Ammon's horn (tissue), 1 donor: ENCODE results near the gene ZFYVE28.

ENCODE experiments used
- DNase-seq: peaks from one replicate; pipeline ENCODE4 v3.0.0-alpha.2; 2016; ENCODE audit warnings: low spot score

Gene ZFYVE28

DNA sequence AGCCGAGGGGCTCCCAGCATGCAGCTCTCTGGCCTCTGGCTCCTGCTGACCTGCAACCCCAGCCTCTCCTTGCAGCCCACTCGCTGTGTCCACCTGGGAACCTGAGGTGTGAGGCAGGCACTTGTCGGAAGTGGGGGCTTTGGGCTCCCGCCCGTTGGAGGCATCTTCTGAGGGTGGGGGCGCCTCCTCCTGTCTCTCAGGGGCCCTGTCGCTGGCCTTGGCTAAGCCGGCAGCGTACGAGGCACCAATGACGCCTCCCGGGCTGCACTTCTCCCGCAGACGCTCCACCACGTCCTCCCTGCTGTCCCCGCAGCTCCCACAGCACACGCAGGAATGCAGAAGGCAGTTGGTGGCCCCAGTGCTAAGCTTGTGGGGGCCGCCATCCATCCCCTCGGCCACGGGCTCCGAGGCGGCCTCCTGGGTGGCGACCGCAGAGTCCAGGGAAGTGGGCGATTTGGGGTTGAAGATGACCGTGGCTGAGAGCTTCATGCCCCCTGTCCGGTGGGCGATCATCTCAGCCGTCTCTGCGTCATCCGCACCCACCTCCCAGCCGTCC lies 114.0 kb downstream of the ZFYVE28 start:
- DNase-seq = no peak

DNA sequence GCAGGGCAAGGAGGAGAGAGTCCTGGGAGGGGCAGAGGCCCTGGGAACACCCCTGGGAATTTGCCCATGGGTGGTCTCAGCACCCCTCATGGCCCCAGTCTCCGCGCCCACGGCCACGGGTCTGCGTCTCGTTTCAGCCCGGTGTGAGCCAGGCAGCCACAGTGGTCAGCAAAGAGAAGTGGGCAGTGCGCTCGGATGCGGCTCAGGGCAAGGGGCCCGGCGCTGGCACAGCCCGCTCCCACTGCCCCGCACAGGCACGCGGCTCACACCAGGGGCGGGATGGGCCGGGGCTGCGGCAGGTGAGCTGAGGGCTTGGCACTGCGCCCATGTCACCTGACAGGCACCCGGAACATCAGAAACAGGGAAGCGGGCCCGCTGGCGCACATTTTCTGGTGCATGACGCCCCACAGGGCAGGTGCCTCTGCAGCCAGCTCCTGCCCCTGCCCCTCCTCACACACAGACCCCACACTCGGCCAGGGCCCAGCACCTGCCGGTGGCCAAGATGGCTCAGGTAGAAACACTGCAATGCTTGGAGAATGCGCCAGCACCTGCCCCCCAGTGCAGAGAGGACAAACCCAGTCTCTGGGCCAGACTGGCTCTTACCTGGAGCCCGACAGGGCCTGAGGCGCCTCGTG lies 114.6 kb downstream of the ZFYVE28 start:
- DNase-seq = no peak

DNA sequence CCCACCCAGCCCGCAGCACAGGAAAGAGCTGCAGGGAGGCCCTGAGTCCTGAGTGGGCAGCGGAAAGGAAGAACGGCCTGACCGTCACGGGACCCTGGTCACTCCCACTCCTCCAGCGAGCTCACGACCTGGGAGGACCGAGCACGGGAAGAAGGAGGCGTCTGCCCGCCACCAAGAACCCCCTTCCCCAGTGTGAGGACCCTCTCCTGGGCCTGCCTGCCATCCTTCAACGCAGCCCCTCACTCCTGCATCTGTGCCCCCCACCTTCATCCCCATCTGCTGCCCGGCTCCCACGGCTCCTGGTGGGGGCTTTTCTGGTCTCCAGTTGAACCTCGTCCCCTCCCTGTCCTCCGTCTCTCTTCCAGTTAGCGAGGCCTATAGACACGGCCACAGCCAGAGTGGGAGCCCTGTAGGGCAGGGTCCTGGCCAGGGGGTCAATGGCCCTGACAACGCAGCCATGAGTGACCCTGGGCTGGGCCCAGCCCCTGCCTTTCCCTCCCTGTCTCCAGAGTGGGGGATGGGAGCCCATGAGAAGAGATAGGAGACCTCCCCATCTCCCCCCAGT lies 115.2 kb downstream of the ZFYVE28 start:
- no peak for DNase-seq

DNA sequence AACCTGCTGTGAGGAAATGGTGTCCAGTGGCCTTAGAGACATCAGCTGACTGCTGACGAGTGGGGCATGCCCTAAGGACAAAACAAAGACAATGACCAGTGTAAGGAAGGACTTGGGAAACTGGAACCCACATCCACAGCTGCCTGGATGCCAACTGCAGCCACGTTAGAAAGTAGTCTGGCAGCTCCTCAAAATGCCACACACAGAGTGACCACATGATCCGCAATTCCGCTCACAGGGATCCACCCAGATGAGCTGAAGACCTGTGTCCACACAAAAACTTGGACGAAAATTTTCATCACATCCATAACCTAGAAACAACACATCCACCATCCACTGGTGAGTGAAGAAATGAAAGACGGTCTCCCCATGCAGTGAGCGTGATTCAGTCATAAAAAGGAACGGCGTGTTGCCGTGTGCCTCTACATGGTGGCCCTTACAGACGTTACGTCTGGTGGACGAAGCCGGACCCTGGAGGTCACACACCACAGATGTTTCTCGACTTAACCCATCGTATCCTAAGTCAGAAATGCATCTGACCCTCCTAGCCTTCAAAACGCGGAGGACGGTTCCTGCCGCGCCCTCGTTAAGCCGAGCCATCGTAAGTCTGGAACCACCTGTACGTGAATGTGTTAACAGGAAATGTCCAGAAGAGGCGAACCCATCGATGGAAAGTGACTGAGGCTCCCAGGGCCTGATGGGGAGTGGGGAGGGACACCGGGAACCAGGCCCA lies 115.9 kb downstream of the ZFYVE28 start:
- DNase-seq = no peak

DNA sequence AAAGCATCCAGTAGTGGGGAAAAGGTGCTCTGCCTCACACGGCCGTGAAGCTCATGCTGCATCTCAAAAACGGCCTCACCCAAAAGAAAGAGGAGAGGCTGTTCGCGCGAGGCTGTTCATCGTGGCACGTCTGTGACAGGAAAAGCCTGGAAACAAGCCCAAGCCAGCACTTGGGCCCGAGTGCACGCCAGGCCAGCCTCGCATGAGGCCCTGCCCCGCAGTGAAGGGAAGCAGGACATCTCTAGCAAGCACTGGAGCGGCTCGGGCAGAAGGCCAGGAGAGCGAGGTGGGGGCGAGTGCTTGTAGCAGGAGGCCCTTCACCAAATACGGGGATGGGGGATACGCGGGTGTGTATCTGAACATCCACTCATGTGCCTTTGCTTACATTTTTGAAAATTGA lies 116.6 kb downstream of the ZFYVE28 start:
- DNase-seq = no peak

DNA sequence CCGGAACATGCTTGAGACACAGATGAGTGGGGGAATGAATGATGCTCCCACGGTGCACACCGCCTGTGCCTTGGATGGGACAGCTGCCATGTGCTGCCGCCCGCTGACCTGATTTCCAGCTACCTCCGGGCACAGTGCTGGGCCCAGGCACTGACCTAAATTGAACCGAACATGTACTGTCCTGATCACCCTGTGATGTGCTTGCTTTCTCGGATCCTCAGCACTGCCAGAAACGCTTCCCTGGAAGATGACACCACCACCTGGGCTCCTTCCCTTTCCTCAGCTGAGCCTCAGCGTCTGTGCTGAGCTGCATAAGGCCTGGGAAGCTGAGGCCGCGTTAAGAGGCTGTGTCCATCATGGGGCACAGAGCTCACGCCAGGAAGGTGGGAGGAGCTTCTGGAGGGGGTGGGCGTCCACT lies 117.2 kb downstream of the ZFYVE28 start:
- no peak for DNase-seq

DNA sequence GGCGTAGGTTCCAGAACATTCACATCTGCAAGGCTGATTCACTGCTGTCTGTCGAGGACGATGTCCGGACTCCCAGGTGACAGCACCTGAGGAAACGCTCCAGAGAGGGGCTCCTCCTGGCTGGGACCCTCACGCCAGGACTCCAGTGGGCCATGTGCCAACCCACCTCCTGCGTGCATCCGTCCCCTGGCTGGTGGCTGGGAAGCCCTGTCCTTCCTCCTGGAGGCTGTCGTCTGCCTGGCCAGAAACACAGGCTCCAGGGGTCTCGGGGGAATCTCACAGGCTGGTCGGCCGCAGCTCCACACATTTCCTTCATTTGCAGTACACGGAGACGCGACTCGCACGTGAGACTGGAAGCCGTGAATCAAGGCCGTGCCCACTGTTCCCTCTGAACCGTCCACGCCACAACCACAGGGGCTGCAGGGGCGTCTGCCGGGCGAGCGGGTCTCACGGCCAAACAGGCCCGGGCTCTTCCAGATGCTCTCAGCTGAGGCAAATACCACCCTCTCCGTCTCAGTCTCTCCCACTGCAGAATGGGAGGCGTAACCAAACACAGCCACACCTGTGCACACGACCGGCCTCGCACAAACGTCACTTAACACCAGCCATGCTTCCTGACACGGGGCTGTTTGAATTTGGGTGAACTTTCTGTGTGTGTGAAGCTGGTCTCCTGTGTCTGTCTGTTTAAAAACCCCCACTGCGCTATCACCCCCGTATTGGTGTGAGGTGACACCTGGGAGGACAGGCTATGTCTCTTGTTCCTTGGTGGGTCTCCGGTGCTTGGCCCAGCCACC lies 117.8 kb downstream of the ZFYVE28 start:
- no peak for DNase-seq

DNA sequence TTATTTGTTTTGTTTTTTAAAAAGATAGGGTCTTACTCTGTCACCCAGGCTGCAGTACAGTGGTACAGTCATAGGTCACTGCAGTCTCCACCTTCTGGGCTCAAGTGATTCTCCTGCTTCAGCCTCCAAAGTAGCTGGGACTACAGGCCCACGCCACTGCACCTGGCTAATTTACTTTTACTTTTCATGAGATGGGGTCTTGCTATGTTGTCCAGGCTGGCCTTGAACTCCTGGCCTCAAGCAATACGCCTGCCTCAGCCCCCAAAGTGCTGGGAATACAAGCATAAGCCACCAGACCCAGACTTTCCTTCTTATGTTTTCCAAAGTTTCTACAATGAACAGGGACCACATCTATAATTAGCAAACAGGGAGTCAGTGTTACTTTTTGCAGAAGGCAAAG lies 118.7 kb downstream of the ZFYVE28 start:
- no peak for DNase-seq

DNA sequence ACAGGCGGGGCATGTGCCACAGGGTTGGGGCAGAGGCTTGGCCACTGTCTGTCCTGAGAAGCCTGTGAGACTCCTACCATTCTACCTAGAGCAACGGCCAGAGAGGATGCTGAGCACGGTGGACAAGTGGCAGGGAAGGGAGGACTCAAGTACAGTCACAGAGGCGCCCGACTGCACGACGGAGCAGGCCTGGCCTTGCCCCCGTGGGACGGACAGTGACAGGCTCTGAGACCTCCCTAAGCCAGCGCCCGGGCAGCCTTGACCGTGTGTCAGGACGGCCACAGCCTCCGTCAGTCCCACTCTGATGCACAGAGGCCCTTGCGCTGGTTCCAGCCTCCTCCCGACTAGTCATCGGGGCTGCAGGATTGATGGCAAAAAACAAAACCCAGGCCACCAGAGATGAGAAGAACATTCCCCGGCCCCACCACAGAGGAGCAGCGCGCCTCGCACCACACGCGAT lies 119.9 kb downstream of the ZFYVE28 start:
- DNase-seq = no peak

DNA sequence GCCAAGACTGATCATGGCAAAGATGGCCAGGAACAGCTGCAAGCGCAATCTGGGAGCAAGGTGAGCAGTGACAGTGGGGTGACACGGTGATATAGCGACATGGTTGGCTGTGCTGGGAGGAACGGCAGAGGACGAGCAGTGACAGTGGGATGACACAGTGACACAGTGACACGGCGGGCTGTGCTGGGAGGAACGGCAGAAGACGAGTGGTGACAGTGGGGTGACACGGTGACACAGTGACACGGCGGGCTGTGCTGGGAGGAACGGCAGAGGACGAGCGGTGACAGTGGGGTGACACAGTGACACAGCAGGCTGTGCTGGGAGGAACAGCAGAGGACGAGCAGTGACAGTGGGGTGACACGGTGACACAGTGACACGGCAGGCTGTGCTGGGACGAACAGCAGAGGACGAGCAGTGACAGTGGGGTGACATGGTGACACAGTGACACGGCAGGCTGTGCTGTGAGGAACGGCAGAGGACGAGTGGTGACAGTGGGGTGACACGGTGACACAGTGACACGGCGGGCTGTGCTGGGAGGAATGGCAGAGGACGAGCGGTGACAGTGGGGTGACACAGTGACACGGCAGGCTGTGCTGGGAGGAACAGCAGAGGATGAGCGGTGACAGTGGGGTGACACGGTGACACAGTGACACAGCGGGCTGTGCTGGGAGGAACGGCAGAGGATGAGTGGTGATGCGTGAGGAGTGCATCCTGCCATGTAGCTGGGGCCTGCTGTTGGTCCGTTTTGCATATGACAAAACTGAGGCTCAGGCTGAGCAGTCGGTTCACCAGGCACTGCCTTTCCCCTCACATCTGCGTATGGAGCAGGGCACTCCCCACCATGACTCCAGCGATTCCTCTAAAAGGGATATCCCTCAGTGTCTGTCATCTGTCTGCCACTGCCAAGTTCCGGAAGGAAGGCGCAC lies 120.6 kb downstream of the ZFYVE28 start:
- no peak for DNase-seq

DNA sequence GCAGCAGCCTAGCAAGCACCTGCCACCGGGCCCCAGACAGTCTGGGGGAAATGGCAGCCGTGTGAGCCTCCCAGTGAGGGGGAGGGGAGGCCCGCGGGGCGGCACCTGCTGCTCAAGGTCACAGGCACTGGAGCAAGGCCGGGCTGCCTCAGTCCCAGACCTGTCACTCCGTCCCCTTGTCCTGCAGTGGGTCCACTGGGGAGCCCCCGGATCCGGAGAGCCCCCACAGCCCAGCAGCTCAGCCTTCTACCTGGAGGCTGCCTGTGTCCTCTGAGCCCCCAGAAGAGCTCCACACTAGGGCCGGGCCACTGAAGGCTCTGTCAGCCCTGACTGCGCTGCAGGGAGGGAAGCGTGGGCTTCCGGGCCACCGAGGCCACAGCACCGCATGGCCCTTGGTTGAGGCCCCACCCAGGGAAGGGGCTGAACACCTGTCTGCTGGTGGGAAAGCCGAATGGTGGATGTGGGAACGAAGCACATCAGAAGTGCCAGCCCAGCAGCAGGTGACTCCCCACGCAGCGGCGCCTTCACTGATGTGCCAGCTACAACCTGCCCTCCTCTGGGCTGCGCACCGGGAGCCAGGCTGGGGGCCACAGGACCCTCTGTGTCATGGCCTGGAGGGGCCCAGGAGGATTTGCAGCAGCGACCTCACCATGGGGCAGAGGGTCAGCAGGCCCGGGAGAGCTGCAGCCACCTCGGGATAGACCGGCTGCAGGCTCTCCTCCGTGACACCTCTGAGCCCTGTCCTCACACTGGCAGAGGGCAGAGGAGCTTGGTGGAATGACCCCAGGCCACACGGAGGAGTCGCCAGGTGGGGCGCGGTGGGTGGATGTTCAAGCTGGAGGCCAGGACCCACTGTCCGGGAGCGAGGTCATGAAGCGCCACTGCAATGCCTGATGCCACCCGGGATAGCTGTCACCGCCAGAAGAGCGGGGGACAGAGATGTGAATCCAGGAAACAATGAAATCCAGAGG lies 121.5 kb downstream of the ZFYVE28 start:
- no peak for DNase-seq

DNA sequence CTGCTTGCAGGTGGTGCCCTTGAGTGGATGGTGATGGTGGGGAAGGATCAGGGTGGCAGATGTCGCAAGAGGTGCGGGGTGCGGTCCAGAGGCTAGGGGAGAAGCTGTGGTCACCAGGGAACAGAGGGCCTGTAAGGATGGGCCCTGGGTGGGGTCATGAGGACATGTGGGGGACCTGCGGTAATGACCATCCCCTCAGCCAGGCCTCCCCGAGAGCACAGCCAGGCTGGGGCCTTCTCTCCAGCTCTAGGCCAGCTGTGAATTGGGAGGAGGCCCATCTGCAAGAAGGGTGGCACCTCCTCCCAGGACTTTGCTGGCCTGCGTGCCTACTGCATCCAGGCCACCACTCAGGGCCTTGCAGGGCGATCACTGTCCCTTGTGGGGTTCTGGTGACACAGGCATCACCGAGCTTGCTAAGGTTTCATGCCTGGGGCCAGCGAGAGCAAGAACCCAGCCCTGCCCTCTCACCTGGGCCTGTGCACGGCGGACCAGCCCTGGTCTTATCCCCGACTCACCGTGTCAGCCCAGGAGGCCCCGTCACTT lies 122.5 kb downstream of the ZFYVE28 start:
- no peak for DNase-seq

DNA sequence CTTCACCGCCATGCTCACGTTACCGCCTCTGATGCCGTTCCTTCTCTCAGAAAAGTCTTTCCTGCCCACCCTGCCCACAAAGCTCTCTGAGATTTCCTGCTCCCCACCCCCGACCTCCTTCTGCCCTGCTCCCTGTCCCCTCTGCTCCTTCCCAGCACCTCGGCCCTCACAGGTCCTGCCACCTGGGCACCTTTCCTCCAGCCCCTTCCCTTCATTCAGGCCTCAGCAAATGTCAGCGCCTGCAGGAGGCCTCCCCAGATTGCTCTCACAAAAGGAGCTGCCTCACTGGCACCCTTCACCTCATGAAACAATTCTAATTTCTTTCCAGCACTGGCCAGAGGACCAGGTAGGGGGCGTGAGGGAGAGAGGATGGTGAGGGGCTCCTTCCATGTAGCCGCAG lies 122.9 kb downstream of the ZFYVE28 start:
- DNase-seq = no peak

DNA sequence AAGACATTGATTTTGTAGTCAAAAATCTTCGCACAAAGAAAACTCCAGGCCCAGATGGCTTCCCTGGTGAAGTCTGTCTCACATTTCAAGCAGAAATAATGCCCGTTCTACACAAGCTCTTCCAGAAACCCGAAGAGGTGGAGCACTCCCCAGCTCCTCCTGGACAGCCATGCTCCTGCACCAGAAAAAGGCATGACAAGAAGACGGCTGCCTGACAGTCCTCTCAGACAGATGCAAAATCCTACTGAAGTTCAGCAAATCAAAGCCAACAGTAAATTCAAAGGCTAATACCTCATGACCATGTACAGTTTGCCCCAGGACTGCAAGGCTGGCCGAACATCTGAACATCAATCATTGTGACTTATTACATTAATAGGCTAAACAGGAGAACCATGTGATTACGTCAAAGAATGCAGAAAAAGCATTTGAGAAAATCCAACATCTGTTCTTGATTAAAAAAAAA lies 125.8 kb downstream of the ZFYVE28 start:
- no peak for DNase-seq

DNA sequence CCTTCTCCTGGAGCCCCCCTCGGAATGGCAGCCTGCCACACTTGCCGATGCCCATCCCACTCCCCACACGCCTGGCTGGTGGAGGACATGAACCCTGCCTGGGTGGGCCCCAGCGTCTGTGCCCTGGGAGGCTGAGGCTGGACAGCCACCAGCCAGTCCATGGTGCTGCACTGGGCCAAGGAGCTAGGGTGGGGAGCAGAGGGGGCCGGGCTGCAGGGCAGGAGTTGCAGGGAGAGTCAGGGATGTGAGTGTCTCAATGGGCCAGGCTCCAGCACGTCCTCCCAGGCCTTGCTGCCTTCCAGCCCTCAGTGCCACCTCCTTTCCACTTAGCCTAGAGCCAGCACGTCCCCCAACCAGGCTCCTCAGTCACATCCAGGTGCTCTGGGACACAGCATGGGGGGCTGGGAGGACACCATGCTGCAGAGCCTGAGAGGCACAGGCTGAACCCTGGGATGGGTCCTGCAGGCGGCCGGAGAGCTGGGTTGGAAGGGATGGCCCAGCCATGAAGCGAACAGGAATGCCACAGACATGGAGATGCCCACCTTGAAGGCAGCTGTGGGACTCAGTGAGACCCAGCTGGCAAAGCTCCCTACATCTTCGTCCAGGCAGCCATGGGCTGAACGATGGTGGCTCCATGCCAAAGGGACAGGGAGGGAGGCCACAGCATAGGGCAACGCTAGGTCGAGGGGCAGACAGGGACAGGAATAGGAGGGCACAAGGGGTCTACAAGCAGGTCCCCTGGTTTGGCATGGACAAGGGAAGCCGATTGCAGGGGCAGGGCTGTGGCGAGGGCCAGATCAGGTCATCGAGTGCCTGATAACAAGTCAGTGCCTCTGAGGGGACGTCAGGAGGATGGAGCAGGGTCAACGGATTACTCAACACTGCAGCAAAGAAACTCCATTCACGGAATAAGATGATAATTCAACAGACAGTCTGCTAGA lies 126.5 kb downstream of the ZFYVE28 start:
- DNase-seq = no peak

DNA sequence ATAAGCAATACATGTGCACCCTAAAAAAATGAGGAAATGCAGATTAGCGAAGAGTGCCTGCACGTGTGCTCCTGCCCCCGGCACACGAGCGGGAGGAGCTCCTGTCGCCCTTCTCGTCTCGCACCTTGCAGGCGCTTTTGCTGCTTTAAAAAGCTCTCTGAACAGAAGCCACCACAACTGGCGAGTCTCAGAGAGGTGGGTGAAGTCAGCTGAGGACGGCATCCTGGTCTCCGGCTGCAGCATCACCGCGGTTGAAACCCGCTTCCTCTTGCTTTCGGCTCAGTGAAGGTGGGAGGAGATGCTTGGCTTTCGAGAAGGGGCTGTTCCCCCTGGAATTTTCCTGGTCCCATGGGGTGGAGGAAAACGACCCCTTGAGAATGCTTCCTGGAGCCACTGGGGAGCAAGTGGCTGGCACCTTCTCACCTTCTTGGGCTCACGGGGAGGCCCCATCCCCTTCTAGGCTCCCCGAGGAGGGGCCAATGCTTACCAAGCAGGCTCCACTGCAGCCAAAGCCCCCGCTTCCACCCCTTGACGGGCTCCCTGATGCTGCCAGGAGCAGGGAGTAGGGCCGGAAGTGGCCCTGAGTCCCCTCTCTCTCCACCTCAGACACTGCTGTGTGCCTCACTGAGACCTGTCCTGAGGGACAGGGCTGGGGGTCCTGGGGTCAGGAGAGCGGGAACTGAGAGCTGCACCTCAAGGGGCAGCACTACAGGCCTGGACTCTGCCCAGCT lies 127.3 kb downstream of the ZFYVE28 start:
- DNase-seq = no peak

DNA sequence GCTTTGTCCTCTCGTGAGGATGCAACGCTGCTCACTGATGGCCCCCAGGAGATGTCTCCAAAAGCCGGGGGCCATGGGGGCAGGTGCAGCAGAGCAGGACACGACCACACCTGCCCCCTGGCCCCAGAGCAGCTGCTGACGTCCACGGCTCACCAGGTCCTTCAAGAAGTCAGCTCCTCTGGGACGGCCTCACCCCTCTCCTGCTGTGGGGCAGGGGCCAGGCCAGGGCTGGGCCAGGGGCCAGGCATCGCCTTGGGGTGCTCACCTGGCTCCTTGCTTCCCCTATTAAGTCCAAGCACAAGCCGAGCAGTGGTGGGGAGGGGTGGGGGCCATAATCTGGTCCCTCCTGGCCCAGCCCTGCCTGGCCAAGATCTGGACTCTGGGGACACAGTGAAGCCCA lies 128.0 kb downstream of the ZFYVE28 start:
- no peak for DNase-seq

DNA sequence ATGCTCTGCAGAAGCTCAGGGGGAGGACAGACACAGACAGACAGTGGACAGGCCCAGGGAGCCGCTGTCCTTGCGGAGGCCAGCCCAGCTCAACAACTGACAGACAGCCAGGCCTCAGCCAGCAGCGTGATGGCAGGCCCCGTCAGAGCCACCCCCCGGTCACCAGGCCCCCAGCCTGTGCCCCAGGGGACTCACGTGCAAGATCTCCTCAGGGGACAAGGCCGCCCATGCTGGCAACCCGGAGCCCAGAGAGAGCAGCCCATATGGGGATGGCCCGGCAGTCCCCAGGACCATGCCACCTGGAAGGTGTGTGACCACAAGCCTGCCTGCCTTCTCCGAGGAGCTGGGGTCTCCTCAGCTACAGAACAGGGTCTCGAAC lies 128.5 kb downstream of the ZFYVE28 start:
- DNase-seq = no peak
